Adrenal gland (tissue), 5 donors: ENCODE measurements around the gene HNRNPK.

Source experiments
- CTCF ChIP-seq, 6 experiments: fragments of 450-650 bp in 4 of 6; fragments of 200-600 bp in 2 of 6; sonication (generic) in 1 of 6; IDR thresholded peaks; 1 replicate in 5 of 6; 2 replicates in 1 of 6; pipeline versions ENCODE4 v1.5.1 to v1.8.0; 2016 to 2021; ENCODE audit warnings: antibody characterized with exemption in 6 of 6, mild to moderate bottlenecking in 2 of 6, moderate library complexity in 1 of 6
- POLR2A ChIP-seq, 2 donors: fragments of 450-650 bp; IDR thresholded peaks; one replicate each; pipeline ENCODE4 v1.6.1; 2017; ENCODE audit warnings: antibody characterized with exemption in 2 of 2, mild to moderate bottlenecking in 2 of 2, moderate library complexity in 1 of 2
- donor health status: DM: no; HTN: no; CAD: no.

- TF ChIP-seq CTCF (IDR thresholded peaks at IDR 0.05) (no peak), POLR2A (IDR thresholded peaks at IDR 0.05) (peak in 1 of 2 donors; percentile 46)
These were observed 1.3 kb upstream of the HNRNPK start for GRCh38 chr9:83981126-83981871.
